Kidney tubule cell (primary cell): ENCODE data around the gene UCN2.

Experiments
- DNase-seq: peaks from one replicate; pipeline ENCODE4 v3.0.0-alpha.2; 2018; ENCODE audit warnings: low spot score

UCN2 gene, protein sequence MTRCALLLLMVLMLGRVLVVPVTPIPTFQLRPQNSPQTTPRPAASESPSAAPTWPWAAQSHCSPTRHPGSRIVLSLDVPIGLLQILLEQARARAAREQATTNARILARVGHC

DNA sequence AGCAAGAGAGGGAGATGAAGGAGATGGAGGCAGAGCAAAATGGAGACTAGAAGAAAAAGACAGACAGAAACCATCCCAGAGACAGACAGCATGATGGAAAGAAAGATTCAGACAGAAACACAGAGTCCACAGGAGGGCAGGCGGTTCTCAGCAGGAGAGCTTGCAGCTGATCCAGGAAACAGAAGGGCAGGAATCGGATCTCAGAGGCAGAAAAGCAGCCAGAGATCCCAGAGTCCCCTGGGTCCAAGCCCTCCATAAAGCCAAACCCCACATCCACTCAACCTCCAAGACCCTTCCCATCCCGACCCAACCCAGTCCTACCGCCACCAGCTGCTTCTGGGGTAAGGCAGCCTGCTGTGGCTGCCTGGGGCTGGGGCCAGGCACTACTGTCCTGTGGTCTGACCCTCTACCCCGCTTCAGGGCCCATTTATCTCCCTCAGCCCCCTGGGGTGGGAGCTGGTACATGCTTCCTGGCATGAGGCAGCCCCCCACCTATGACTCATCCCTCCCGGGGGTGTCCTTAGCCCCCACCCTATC lies at the start of gene UCN2:
Gene UCN2 (minus strand): TSS at position 400 of the 537 bp plus-strand sequence. CDS start 657 bp downstream, outside the sequence.
- DNase-seq = no peak

DNA sequence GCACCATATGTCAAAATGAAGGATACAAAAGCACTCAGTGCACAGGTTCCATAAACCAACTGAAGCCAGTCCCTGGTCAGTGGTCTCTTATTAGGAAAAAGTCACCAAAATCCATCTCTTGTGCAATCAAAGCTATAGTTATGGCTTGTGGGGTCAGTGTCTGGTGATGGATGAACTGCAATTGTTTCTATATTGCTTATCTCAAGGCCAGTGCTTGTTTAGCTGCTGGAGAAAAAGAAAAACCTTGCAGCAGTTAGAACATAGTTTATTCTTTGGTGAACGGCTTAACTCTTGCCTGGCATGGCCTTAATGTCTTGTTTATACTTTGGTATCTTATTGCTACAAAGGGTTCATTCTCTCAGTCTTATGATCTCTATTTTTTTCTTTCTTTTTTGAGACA lies 48.7 kb upstream of the UCN2 start:
- DNase-seq = no peak

DNA sequence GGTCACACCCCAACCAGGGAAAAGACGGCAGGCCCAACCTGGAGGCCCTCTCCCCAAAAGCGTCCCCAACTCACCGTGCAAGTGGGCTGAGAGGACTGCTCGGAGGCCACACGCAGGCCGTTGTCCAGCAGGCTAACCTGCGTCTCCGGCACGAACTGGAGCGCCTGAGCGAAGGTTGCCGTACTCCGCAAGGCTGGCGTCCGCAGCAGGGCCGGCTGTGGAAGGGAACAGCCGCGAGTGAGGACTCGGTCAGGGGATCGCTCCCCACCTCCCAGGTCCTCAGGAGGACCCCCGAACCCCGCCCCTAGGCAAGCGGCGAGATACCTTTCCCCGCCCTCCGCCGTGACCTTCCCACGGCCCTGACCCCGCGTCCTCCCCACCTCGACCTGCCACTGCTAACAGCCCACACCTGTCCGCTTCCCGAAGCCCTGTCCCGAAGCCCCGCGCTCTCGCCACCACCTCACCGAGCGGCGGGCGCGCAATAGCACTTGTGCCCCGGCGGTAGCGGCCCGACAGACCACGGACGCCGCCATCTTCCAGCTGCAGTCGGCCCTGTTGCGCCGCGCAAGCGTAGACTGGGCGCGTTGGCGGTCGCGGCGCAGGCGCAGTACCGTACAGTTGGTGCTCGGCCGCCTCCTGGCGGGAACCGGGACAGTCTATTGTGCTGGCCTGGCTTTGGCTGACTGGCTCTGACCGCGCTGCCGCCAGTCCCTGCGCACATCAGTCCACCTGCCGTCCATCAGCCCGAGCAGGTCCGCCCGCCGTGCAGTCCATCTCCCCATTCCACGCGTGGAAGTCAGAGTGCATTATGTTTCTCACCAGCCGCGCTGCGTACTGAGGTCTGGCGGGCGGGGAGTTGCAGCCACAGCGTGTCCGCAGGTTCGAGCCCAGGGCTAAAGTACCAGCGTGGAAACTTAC lies 45.8 kb upstream of the UCN2 start, which contains the start of gene UQCRC1:
Gene UQCRC1 (minus strand): TSS at position 559 of the 918 bp plus-strand sequence. CDS start 26 bp downstream, at position 533.
- peak; percentile 94 for DNase-seq

DNA sequence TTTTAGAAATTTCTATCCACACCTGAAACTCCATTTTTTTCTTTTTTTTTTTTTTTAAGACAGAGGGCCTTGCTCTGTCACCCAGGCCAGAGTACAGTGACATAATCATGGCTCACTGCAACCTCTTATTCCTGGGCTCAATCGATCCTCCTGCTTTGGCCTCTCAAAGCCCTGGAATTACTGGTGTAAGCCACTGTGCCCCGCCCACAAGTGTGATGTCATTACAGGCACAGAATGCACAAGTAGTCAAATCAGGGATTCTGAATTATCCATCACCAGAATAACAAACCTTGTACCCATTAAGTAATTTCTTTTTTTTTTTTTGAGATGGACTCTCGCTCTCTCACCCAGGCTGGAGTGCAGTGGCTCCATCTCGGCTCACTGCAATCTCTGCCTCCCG lies 43.9 kb upstream of the UCN2 start:
- DNase-seq = no peak

DNA sequence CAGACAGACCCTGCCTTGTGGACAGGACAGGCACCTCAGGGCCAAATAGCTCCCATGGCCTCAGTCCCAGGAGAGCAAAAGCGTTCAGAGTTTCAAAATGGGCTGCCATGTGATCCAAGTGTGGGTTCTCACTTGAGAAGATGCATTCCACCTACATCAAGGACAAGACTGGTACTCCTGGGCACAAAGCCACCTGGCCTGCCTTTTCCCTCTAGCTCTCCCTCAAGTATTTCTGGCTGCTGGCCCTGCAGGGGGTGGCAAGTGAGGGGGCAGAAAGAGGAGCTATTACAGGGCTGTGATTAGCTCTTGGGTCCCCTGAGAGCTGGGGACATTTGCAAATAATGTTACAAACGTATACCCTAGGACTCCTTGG lies 38.0 kb upstream of the UCN2 start:
- no peak for DNase-seq

DNA sequence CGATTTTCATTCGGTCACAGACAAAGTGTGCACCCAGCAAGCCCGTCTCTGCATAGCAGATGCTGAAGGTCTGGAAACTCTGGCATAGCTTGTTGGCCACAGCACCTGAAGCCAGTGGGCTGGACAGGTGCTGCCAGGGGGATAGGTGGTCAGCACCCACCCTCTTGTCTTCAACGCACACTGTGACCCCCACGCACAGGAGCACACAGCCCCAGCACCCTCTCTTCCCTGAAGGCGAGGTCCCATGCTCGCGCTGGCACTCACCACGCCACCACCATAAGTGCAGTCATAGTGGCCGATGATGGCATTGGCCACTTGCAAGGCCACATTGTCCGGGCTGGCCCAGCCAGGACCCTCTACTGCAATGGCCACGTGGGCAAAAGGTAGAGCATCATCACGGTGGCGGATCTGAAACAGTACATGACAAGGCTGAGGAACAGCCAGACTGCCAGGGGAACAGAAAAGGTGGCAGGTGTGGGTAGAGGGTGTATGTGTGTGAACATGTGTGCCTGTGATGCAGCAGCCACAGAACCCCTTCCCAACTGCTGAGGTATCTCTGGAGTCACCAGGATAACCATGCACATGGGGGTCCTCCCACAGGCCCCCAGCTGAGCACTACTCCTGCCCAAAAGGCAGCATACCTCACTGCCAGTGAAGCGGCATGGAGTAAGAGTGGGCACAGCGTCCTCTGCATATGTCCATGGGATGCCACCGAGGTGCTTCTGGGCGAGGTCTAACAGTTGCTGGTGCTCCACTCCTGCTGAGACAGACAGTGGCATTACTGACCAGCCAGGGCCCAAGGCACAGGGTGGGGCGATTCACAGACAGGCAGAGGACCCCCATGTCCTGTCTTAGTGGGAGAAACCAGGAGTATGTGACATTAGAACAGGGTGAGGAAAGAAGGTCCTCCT lies 37.4 kb upstream of the UCN2 start:
- DNase-seq = no peak

DNA sequence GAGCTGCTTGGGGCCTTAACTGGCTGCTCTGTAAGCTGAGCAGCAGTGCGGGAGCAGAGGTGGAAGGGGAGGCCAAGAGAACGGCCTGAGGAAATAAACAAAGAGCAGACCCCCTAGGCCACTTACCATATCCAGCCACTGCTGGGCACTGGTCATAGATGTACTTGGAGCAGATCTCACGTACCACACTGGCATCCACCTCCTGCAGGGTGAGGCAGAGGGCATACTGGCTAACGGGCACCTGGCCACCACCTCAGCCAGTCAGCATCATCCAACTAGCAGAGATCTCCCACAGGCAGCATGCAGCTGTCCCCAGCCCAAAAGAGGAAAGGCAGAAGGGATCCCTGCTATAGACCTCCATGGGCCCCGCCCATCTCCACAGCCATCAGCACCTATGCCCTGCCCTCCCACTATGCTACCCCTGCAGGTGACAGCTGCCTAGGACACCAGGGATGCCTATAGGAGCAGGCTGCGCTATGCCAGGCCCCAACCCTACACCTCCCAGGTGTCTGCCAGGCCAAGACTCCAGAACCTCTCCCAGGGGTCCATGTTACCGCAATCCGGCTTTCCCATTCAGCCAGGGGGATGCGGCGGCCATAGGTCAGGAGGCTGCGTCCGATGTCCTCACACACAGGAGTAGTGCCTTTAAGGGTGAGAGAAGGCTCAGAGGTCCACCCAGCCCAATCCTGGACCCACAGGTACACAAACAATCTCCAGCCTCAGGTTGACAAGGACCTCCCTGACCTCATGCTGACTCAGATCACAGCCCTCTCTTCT lies 36.1 kb upstream of the UCN2 start:
- DNase-seq = no peak

DNA sequence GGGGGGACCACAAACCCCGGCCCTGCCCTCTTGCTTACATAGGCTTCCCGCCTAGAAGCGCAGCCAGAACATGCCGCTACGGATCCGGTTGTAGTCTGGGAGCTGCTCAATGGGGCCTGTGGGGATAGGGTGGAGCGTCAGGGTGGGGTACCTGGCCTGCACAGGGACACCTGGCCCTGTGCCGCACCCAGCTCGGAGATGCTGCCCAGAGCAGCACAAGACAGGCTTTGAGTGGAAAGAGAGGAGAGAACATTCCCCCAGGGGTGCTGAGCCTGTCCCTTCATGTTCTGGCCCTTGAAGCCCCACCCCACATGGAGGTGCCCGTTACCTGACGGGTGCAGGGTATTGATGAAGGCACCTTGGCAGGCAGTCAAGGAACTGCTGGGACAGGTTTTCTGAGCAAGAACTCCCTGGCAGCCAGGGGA lies 35.5 kb upstream of the UCN2 start:
- no peak for DNase-seq

DNA sequence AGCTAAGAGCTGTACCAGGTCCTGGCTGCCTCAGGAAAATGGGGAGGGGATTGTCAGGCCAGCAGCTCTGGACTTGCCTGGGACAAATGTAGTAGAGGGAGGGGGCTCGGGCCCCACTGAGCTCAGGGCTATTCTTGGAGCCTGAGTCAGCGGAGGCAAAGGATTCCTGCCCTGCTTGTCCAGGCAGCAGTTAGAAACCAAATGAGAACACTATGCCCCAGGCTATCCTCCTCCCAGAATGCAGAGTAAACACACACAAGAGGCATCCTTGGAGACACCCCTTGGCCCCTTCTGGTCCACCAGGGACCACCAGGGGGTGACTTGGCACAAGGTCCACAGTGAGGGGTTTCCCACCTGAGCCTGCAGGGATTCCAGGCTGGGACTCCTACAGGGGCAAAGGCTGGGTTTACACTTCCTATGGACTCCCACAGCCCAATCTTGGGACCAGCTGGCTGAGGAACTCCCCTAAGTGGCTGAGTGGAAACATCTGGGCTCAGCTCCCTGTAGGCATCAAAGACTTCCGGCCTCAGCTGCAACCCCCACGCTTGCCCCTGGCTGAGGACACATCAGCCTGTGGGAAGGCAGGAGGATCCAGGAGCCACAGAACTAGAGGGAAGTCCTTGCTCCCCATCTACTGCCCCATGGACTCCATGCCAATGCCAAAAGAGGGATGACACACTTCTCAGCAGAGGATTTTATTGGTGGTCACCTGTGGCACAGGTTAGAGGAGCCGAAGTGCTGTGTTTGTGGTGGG lies 34.9 kb upstream of the UCN2 start:
- peak; percentile 55 for DNase-seq

DNA sequence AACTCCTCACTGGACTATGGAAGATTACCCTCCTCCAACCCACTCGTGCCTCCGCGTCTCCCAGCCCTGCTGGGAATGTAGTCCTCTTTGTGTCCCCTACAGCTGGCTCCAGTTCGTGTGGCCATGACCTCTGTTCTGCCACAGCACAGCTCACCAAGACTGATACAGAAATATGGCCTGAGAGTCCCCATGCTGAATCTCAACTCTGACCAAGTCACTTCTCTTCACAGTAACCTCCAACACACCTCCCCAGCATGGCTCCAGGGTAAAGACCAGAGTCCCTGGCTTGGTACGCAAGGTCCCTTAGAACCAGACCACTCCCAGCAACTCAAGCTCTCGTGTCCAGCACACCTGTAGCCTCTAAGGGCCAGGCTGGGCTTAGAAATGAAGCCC lies 33.8 kb upstream of the UCN2 start:
- DNase-seq = no peak

DNA sequence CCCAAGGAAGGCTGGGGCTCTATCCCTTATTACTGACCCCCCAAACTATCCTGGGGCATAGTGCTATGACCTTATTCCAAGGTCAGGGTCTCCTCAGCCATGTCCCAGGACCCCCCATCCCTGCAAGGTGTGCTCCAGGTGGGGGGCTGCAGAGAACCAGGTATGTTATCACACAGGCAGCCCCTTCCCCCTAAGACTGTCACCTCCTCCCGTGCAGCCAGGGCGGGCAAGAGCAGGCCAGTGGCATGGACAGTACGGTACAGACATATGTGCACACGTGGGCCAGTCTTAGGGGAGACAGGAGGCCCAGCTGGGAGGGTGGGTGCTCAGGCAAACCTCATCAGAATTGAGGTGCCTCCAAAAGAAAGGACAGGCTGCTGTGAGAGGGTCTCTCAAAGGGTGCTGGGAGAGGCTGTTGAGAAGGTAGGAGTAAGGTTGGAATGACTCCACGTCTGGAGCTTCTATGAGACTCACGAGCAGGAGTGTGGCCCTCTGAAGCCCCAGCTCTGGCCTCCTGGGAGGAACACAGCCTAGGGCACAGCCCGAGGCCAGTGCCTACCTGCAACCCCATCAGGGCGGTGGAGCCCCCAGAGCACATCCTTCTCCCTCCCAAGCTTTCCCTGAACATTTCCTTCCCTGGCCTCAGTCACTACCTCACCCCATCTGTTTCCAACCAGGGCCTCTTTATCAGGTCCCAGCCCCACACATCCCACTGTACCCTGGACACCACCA lies 33.3 kb upstream of the UCN2 start:
- DNase-seq = no peak

DNA sequence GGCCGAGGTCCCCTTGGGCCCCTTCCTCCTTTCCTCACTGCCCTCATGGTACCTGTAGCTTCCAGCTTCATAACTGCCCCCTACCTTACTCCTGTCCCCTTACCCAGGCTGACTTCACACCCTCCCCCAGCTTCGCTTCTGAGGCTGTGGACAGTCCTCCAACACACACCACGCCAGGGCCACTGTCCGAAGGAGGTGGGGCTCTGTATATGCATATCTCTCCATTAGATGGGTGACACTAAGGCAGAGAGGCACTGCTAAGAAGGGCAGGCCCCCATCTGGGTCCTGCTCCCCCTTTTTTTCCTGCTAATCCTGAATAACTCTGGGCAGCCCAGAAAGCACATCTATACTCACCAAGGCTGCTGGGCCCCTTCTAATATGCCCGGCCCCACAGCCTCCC lies 32.6 kb upstream of the UCN2 start:
- no peak for DNase-seq

DNA sequence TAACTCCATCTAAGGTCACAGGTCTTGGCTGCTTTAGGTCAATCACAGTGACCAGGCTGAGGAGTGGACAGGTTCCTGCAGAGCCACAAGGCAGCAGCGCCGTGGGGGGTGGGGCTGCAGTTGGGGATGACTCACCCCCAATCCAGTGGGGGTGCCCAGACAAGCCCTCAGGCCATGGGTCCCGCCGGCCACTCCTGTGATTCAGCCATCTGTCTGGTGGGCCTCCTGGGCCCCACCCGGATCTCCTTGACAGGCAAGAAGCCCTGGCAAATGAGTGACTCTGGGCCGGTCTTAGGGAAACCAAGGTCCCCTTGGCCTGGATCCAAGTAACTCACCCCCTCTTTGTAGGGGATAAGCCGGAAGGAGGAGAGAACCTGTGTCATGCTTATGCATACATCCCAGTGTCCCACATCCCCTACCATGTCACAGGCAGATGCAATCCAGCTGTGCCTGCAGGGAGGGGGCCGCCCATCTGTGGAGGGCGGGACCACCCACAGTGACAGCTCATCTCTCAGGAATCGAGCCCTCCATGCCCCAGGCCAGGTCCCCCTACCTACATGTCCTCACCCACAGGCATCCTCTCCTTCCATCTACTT lies 32.0 kb upstream of the UCN2 start:
- DNase-seq = peak; percentile 99

DNA sequence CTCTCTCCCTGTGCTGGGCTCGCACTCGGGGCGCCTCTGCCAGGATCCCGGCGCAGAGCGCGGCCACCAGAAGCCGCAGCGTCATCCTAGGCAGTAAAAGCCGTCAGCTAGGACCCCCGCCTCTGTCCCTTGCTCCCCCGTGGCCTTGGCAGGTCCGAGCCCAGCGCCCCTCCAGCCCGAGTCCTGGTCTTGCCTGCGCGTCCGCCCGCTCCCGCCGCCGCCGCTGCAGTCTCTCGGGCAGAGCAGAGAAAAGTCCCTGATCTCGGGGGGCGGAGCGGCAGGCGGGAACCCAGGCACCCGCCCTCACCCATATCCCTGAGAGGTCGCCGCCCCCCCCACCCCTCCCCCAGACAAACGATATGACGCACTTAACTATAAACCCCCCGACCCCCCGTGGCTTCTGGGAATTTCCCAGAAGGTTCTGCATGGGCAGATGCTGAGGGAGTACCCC lies 31.5 kb upstream of the UCN2 start, which contains the start of gene COL7A1:
Gene COL7A1 (minus strand): TSS at position 255 of the 451 bp plus-strand sequence. CDS start 170 bp downstream, at position 85.
- no peak for DNase-seq

DNA sequence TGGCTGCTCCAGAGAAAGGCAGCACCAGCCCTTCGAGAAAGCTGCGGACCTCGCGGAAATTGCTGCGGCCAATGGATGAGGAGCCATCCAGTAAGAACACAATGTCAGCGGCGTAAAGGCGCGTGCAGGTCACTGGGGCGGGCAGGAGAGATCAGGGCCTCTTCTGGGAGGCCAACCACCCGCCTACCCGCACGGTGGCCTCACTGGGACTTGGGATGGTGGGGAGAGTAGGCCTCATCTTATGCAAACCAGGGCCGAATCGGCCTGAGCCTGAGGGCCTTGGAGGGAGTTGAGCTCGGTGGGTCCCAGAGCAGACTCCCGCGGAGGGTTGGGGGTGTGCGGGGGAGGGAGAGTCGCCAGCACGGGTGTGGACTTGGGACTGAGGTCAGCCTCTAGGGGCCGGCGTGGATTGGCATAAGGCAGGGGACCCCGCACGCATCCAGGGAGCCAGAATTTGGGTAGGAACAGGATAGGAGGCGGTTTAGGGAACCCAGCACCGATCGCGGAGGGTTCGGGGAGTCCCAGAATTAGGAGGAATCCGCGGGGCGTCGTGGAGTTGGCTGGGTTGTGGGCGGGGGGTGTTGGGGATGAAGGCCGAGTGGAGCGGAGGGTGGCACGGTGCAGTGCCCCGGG lies 31.0 kb upstream of the UCN2 start:
- DNase-seq = peak; percentile 35

DNA sequence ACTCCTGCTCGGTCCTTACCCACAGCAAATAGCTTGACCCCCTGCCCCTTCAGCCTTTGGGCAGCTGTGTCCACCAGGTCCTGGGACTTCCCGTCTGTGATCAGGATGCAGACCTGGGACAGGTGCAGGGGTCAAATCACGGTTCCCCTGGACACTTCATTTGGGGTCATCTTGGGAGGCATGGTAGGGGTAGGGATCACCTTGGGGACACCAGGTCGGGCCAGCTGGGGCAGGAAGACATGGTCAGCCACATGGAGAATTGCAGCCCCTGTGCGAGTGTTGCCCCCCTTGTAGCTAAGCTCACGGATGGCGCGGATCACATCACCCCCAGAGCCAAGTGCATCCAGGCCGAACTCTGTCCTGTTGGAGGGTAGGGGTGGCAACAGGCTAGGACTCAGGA lies 29.8 kb upstream of the UCN2 start:
- DNase-seq = no peak

DNA sequence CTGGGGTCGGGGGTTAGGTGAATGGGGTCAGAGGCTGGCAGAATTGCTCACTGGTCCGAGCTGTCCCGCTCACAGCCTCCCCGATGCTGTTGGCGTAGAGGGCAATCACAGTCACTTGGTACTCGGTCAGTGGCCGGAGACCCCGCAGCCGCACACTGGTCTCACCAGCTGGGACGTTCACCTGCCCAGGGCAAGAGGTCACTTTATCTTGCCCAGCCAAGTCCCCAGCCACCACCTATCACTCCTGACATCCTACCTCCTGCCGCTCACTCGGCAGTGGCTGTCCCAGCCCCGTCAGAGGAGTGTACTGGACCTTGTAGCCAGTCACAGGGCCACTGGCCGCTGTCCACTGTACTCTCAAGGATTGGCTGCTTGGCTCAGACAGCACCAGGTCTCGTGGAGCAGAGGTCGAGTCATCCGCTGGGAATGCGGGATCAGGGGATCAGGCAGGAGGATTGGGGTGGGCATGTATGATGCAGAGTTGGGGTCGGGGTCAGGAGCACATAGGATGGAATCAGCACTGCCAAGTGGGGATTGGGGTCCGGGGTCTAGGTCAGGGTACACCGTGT lies 29.0 kb upstream of the UCN2 start:
- DNase-seq = peak; percentile 42

DNA sequence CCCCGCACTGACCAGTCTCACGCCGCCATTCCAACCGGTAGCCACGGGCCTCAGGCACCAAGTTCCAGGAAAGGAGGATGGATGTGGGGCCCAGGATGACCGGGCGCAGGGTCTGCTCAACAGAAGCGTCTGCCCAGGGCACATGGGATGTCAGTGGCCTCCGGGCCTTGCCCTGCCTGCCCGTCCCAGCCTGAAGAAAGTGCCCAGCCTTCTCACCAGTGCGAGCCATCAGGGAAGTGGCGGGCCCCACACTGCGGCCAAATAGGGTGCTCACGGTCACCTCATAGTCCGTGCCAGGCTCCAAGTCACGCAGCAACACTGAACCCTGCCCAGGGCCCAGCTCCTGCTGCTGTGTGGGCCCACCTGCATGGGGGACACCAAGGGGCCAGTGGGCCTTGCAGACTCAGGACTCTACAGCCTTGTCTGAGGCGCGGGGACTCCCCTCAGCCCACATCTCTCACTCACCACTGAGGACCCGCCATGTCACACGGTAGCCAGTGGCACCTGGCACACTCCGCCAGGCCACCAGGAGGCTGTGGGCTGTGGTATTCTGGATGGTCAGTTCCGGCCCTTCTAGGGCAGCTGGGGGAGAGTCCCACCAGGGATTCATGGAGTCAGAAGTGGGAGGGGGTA lies 28.4 kb upstream of the UCN2 start:
- DNase-seq = no peak
